WTC11 (cell line): ENCODE measurements around the gene LPCAT3.

Experiments
- CREM ChIP-seq: sonication (generic); formaldehyde crosslinking; IDR thresholded peaks from 2 replicates; pipeline ENCODE4 v1.8.1; 2022; ENCODE audit warnings: mild to moderate bottlenecking, missing genetic modification reagents, moderate library complexity
- ETV6 ChIP-seq: sonication (generic); formaldehyde crosslinking; IDR thresholded peaks from 2 replicates; pipeline ENCODE4 v1.8.1; 2022; ENCODE audit warnings: mild to moderate bottlenecking, missing genetic modification reagents
- NR2C2 ChIP-seq: sonication (generic); formaldehyde crosslinking; IDR thresholded peaks from 2 replicates; pipeline ENCODE4 v1.8.0; 2022; ENCODE audit warnings: mild to moderate bottlenecking, missing genetic modification reagents
- RELA ChIP-seq: sonication (generic); formaldehyde crosslinking; IDR thresholded peaks from 2 replicates; pipeline ENCODE4 v1.8.1; 2022; ENCODE audit warnings: missing genetic modification reagents, mild to moderate bottlenecking, borderline replicate concordance
- TF ChIP-seq, protein P1 (sequence below): sonication (generic); formaldehyde crosslinking; IDR thresholded peaks from 2 replicates; pipeline ENCODE4 v1.8.0; 2022; ENCODE audit warnings: mild to moderate bottlenecking, missing genetic modification reagents
- TF ChIP-seq, protein P2 (sequence below): fragments of 200-600 bp; IDR thresholded peaks from 2 replicates; pipeline ENCODE4 v1.8.0; 2022; ENCODE audit warnings: antibody characterized with exemption
- TF ChIP-seq, protein P3 (sequence below): sonication (generic); formaldehyde crosslinking; IDR thresholded peaks from 2 replicates; pipeline ENCODE4 v1.8.1; 2022; ENCODE audit warnings: mild to moderate bottlenecking, missing genetic modification reagents, moderate library complexity, borderline replicate concordance

DNA sequence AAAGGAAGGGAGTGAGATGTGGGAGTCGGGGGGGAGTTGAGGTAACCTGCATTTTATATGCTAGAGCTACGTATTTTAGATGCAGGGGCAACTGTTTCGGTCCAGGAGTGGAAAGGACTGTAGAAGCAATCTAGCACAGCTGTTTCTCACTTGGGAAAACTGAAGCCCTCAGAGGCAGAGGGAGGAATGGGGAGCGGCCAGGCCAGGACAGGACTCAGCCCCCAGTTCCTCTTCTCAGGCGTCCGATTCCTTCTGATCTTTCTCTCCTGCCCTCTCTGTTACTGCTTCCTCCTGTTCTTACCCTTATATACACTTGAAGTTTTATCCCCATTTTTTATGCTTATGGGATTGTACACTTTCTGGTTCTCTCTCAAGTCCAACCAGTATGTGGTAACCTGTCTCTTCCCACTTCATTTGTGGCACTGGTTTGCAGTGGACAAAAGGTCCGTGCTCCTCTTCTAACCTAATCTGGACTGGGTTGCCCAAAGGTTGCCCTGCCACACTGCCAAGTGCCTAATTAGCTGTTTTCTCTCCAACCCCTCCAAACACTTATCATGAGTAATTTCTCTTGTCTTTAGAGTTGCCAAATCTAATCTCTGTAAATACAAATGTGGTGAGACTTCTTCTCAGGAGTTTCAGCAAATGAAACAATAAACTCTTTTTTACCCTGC is 16.2 kb downstream of the LPCAT3 start:
- TF ChIP-seq NR2C2 (CRISPR knock-in tag) (no peak), CREM (no peak), RELA (CRISPR knock-in tag) (no peak), ETV6 (CRISPR knock-in tag) (no peak)
- TF ChIP-seq, protein P1, sequence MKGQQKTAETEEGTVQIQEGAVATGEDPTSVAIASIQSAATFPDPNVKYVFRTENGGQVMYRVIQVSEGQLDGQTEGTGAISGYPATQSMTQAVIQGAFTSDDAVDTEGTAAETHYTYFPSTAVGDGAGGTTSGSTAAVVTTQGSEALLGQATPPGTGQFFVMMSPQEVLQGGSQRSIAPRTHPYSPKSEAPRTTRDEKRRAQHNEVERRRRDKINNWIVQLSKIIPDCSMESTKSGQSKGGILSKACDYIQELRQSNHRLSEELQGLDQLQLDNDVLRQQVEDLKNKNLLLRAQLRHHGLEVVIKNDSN (CRISPR knock-in tag) = no peak
- TF ChIP-seq, protein P2, sequence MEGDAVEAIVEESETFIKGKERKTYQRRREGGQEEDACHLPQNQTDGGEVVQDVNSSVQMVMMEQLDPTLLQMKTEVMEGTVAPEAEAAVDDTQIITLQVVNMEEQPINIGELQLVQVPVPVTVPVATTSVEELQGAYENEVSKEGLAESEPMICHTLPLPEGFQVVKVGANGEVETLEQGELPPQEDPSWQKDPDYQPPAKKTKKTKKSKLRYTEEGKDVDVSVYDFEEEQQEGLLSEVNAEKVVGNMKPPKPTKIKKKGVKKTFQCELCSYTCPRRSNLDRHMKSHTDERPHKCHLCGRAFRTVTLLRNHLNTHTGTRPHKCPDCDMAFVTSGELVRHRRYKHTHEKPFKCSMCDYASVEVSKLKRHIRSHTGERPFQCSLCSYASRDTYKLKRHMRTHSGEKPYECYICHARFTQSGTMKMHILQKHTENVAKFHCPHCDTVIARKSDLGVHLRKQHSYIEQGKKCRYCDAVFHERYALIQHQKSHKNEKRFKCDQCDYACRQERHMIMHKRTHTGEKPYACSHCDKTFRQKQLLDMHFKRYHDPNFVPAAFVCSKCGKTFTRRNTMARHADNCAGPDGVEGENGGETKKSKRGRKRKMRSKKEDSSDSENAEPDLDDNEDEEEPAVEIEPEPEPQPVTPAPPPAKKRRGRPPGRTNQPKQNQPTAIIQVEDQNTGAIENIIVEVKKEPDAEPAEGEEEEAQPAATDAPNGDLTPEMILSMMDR = no peak
- TF ChIP-seq, protein P3, sequence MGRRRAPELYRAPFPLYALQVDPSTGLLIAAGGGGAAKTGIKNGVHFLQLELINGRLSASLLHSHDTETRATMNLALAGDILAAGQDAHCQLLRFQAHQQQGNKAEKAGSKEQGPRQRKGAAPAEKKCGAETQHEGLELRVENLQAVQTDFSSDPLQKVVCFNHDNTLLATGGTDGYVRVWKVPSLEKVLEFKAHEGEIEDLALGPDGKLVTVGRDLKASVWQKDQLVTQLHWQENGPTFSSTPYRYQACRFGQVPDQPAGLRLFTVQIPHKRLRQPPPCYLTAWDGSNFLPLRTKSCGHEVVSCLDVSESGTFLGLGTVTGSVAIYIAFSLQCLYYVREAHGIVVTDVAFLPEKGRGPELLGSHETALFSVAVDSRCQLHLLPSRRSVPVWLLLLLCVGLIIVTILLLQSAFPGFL (CRISPR knock-in tag) = no peak
